Measurements from ENCODE around the gene HSF5. TPM values are rescaled to one million over a fixed set of nuclear protein-coding genes. Genes with fewer than 3 reads are reported as not detected.

Gene HSF5
- total RNA-seq, 1 donor from 2014 or later, result 0.32 TPM

GRCh38 chr17:58375256-58375655 is 113.0 kb downstream of the HSF5 start:
- no peak for TF ChIP-seq CTCF (IDR thresholded peaks at IDR 0.05)
- DNase-seq, result no peak
- intact Hi-C loops (cut with DNase I), result no loop called here
- H3K36me3 ChIP-seq, result peaks cover 5% of the 10 kb centered on the region
- peaks cover 25% of the 10 kb centered on the region for H3K4me1 ChIP-seq
- H3K27me3 ChIP-seq (ENCODE audit: low read depth), result no peaks in the 10 kb centered on the region
- no peak for ATAC-seq
- no peak overlapping the region for H3K4me3 ChIP-seq
- no peak overlapping the region for H3K27ac ChIP-seq
- no peaks in the 10 kb centered on the region for H3K9me3 ChIP-seq

DNA sequence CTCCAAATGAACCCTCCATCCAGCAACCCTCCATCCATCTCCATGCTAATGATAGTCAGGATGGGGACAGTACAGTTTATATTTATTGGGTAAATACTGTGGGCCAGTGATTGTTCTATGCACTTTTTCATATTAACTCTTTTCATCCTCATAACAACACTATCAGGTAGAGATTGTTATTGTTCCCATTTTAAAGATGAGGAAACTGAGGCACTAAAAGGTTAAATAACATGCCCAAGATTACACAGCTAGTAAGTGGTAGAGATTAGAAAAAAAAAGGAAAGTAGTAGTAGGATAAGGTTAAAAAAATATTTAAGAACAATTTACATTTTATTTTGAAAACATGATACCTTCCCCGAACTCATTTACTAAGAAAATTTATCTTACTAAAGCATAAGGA is 114.3 kb downstream of the HSF5 start:
- TF ChIP-seq CTCF (IDR thresholded peaks at IDR 0.05), result no peak
- intact Hi-C loops (cut with DNase I), result no loop called here
- no peaks in the 10 kb centered on the region for H3K27me3 ChIP-seq (ENCODE audit: low read depth)

GRCh38 chr17:58373003-58373402 is 115.2 kb downstream of the HSF5 start:
- peaks cover 5% of the 10 kb centered on the region for H3K36me3 ChIP-seq
- H3K9me3 ChIP-seq, result no peaks in the 10 kb centered on the region
- peaks cover 20% of the 10 kb centered on the region for H3K4me1 ChIP-seq
- H3K27ac ChIP-seq, result no peak overlapping the region
- DNase-seq, result no peak
- no peak for ATAC-seq
- TF ChIP-seq CTCF (IDR thresholded peaks at IDR 0.05), result no peak
- H3K4me3 ChIP-seq, result no peak overlapping the region
- no peaks in the 10 kb centered on the region for H3K27me3 ChIP-seq (ENCODE audit: low read depth)
- intact Hi-C loops (cut with DNase I), result no loop called here

More for the DNA sequence above, 114.3 kb downstream of the HSF5 start:
- no peak for DNase-seq
- Histone ChIP-seq H3K9me3 (no peaks in the 10 kb centered on the region), H3K4me1 (peaks cover 20% of the 10 kb centered on the region), H3K4me3 (no peak overlapping the region), H3K36me3 (peaks cover 5% of the 10 kb centered on the region), H3K27ac (no peak overlapping the region)
- no peak for ATAC-seq

DNA sequence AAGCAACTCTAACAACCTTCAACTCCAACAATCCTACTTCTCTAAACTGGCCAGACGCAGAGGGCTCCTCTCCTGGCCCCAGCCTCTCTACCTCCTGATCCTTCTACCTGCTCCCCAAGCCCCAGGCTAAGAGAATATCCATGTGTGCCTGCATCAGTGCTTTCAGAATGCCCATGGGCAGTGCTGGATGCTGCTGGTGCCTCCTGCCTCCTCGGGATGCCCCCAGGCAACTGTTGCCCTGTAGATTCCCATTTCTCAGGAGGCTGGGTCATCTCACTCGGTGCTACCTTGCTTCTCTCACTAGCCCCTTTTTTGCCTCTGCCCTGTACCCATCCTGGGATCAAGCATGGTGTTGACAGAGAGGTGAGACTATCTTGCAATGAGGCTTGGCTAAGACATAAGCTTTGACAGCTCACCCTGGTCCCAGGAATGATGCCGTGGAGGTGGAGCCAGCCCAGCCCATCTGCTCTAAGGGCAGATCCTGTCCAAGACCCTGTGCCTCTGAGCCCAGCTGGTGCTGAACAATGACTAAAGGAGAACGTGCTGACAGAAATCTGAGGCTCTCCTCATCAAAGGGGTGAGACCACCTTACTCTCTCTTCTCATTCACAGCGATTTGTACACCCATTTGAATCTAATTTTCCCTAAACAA is 116.8 kb downstream of the HSF5 start:
- Histone ChIP-seq H3K4me3 (no peak overlapping the region), H3K27me3 (ENCODE audit: low read depth) (no peaks in the 10 kb centered on the region), H3K9me3 (no peaks in the 10 kb centered on the region), H3K4me1 (peaks cover 11% of the 10 kb centered on the region), H3K27ac (no peak overlapping the region), H3K36me3 (peaks cover 5% of the 10 kb centered on the region)
- no peak for ATAC-seq
- no peak for DNase-seq
- intact Hi-C loops (cut with DNase I), result no loop called here
- TF ChIP-seq CTCF (IDR thresholded peaks at IDR 0.05), result no peak

- intact Hi-C loops (cut with DNase I), result no loop called here
- H3K36me3 ChIP-seq, result peaks cover 5% of the 10 kb centered on the region
- no peaks in the 10 kb centered on the region for H3K27me3 ChIP-seq (ENCODE audit: low read depth)
- H3K4me1 ChIP-seq, result peaks cover 4% of the 10 kb centered on the region
- TF ChIP-seq CTCF (IDR thresholded peaks at IDR 0.05), result no peak
- no peak overlapping the region for H3K4me3 ChIP-seq
- no peaks in the 10 kb centered on the region for H3K9me3 ChIP-seq
- DNase-seq, result no peak
- H3K27ac ChIP-seq, result no peak overlapping the region
- no peak for ATAC-seq
These were observed 117.5 kb downstream of the HSF5 start for GRCh38 chr17:58370716-58371115.
